PFSK-1 (cell line): ENCODE results near the gene NTSR2.

Experiments
- FOXP2 ChIP-seq: optimal IDR thresholded peaks from 2 replicates; pipeline ENCODE3; 2011; ENCODE audit warnings: borderline replicate concordance, control low read depth, inconsistent platforms; ENCODE audit not compliant: insufficient read depth; ENCODE audit errors: extremely low read length, extremely low read depth
- POLR2AphosphoS5 ChIP-seq: IDR thresholded peaks from 2 replicates; pipeline ENCODE4 v1.6.1; 2012; ENCODE audit warnings: low read depth, mild to moderate bottlenecking, control low read depth, low read length, moderate library complexity
- REST ChIP-seq, 2 experiments: IDR thresholded peaks; 2 replicates each; pipeline versions ENCODE4 v1.6.1 to v1.8.0; 2011 to 2012; ENCODE audit warnings: low read depth in 2 of 2, low read length in 2 of 2, control low read depth in 1 of 2, inconsistent platforms in 1 of 2, mild to moderate bottlenecking in 1 of 2, moderate library complexity in 1 of 2; ENCODE audit not compliant: insufficient read depth in 1 of 2
- SIN3A ChIP-seq: IDR thresholded peaks from 2 replicates; pipeline ENCODE4 v1.6.1; 2012; ENCODE audit warnings: mild to moderate bottlenecking, low read length, moderate library complexity, borderline replicate concordance; ENCODE audit not compliant: insufficient read depth
- TAF1 ChIP-seq: IDR thresholded peaks from 2 replicates; pipeline ENCODE4 v1.6.1; 2012; ENCODE audit warnings: low read length, control low read depth, borderline replicate concordance; ENCODE audit not compliant: insufficient read depth

Gene NTSR2

DNA sequence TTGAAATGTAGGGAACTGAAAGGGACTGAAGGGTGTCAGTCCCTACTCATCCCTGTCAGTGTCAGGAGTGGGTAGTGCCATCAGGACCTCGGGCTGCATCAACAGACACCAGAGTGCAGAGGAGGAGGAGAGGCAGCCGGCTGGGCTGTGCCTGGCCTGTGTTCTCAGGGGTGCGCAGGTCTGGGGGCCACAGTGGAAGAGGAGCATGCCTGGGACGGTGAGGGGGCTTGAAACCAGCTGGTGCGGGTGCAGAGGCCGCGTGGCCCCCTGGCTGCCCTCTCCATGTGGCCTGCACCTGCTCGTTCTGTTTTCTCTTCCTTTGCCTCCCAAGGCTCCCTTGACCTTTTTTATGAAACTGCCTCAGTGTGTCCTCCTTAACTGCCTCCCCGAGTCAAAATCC lies 41.3 kb downstream of the NTSR2 start:
- no peak for TF ChIP-seq SIN3A
- TF ChIP-seq REST (IDR thresholded peaks at IDR 0.05; ENCODE audit: insufficient read depth in 1 of 2, low read depth in 2 of 2, low read length in 2 of 2), result no peak
- TF ChIP-seq FOXP2, result no peak
- no peak for TF ChIP-seq POLR2AphosphoS5
- no peak for TF ChIP-seq TAF1

GRCh38 chr2:11625671-11626070 lies 44.3 kb downstream of the NTSR2 start:
- no peak for TF ChIP-seq REST (IDR thresholded peaks at IDR 0.05; ENCODE audit: insufficient read depth in 1 of 2, low read depth in 2 of 2, low read length in 2 of 2)

GRCh38 chr2:11624893-11625292 lies 45.1 kb downstream of the NTSR2 start:
- TF ChIP-seq REST (IDR thresholded peaks at IDR 0.05; ENCODE audit: insufficient read depth in 1 of 2, low read depth in 2 of 2, low read length in 2 of 2), result no peak
- no peak for TF ChIP-seq TAF1
- TF ChIP-seq FOXP2, result no peak
- TF ChIP-seq POLR2AphosphoS5, result no peak
- TF ChIP-seq SIN3A, result no peak

GRCh38 chr2:11622611-11623010 lies 47.4 kb downstream of the NTSR2 start:
- TF ChIP-seq SIN3A, result no peak
- no peak for TF ChIP-seq FOXP2
- no peak for TF ChIP-seq POLR2AphosphoS5
- no peak for TF ChIP-seq REST (IDR thresholded peaks at IDR 0.05; ENCODE audit: insufficient read depth in 1 of 2, low read depth in 2 of 2, low read length in 2 of 2)
- no peak for TF ChIP-seq TAF1

DNA sequence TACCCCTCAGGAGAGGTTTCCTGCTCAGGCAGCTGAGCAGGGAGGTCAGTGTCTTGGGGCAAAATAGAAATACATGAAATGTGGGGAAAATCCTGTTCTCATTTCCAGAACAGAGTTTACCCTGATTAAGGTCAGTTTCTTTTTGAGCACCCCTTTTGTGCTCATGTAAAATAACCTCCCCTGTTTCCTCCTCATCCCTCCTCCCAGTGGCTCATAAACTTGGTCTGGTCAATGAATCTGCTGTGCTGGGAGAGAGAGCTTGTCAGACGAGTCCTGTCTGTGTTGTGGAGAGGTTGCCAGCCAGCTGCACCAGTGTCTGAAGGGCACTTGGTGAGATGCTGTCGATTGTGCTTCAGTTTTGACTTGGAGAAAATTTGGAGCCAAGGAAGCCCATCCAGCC lies 48.6 kb downstream of the NTSR2 start:
- TF ChIP-seq SIN3A (no peak), REST (IDR thresholded peaks at IDR 0.05; ENCODE audit: insufficient read depth in 1 of 2, low read depth in 2 of 2, low read length in 2 of 2) (no peak), TAF1 (no peak), POLR2AphosphoS5 (no peak), FOXP2 (no peak)
